Sigmoid colon (tissue), 4 donors: ENCODE data around the gene MAF.

Experiments
- EP300 ChIP-seq, 4 donors: sonication (generic); formaldehyde crosslinking; IDR thresholded peaks; one replicate each; pipeline ENCODE4 v1.6.1; 2017; ENCODE audit warnings: antibody characterized with exemption in 4 of 4
- POLR2AphosphoS5 ChIP-seq, 4 donors: sonication (generic); formaldehyde crosslinking; IDR thresholded peaks; one replicate each; pipeline ENCODE4 v1.6.1; 2017; ENCODE audit warnings: antibody characterized with exemption in 4 of 4
- TF ChIP-seq, protein P1 (sequence below), 4 experiments: fragments of 450-650 bp in 3 of 4; fragments of 200-600 bp in 1 of 4; IDR thresholded peaks; one replicate each; pipeline ENCODE4 v1.5.1; 2016 to 2019; ENCODE audit warnings: antibody characterized with exemption in 4 of 4, mild to moderate bottlenecking in 3 of 4, moderate library complexity in 2 of 4

DNA sequence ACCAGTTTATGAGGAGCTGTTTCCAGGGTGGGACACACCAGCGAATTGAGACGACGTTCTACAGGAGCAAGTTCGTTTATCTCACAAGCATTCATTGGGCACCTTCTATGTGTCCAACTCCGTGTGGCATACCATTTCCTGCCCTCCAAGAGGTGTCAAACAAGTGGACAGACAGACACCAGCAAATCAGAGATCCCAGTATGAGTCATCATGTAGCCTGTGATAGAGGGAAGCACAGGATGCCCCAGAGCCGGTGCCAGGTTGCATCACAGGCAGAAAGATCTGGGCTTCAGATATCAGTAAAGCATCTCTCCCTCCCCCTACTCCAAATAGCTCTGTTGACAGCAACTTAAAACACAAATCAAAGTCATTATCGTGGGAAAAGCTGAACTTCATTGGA is 31.8 kb upstream of the MAF start:
- TF ChIP-seq, protein P1, sequence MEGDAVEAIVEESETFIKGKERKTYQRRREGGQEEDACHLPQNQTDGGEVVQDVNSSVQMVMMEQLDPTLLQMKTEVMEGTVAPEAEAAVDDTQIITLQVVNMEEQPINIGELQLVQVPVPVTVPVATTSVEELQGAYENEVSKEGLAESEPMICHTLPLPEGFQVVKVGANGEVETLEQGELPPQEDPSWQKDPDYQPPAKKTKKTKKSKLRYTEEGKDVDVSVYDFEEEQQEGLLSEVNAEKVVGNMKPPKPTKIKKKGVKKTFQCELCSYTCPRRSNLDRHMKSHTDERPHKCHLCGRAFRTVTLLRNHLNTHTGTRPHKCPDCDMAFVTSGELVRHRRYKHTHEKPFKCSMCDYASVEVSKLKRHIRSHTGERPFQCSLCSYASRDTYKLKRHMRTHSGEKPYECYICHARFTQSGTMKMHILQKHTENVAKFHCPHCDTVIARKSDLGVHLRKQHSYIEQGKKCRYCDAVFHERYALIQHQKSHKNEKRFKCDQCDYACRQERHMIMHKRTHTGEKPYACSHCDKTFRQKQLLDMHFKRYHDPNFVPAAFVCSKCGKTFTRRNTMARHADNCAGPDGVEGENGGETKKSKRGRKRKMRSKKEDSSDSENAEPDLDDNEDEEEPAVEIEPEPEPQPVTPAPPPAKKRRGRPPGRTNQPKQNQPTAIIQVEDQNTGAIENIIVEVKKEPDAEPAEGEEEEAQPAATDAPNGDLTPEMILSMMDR (IDR thresholded peaks at IDR 0.05): no peak
- TF ChIP-seq EP300 (IDR thresholded peaks at IDR 0.05): no peak
- no peak for TF ChIP-seq POLR2AphosphoS5 (IDR thresholded peaks at IDR 0.05)
